Measurements from ENCODE around the gene GATAD2B.

The GATAD2B gene

DNA sequence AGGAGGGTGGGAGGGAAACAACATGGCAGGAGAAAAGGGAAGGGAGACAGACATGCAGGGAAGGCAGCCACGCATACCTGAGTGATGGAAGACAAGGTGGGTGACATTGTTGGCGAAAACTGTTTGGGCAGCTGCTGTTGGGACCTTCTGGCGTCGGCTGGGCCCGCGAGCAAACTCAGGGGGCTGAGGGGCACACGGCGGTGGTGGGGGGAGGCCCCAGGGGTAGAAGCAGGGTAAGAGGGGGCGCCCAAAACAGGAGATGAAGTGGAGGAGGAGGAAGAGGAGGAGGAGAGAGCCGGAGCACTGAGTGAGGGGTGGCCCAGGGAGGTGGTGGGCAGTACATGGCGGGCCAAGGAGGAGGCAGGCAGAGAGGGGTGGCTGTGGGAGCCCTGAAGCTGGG lies 28.4 kb upstream of the GATAD2B start:
- DNase-seq = no peak

GRCh38 chr1:153946622-153947241 lies 24.0 kb upstream of the GATAD2B start, which contains the start of gene DENND4B:
DENND4B (minus strand) TSS chr1:153946718; CDS start chr1:153944374, 2,344 bp downstream.
- peak; percentile 78 for DNase-seq

- peak; percentile 82 for DNase-seq
Observed at GRCh38 chr1:153945795-153946621, 23.2 kb upstream of the GATAD2B start.

DNA sequence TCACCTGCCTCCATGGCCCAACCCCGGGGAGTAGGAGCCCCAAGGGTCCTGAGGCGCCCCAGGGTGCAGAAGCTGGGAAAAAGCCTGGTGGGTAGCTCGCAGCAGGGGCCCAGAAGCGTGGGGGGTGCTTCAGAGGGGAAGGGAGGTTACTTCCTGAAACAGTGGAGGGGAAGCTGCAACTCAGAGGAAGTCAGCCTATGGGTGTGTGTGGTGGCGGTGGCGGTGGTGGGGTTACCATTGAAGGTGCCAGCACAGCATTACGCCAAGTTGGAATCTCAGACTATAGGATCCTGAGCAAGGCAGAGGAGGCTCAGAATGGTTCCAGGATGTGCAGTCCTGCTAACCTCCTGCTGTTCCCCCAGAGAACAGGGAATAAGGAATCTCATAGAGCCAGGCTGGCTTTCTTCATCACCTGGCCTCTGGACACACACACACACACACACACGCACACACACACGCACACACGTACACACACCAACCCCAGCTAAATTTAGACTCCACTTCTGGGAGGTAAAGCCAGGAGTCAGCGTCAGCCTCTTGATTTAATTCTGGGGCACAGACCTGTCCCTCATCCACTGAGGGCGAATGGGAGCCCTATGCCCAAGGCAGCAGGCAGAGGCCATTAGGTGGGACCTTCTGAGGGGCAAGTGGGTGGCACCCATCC lies 22.5 kb upstream of the GATAD2B start:
- DNase-seq = peak; percentile 76

DNA sequence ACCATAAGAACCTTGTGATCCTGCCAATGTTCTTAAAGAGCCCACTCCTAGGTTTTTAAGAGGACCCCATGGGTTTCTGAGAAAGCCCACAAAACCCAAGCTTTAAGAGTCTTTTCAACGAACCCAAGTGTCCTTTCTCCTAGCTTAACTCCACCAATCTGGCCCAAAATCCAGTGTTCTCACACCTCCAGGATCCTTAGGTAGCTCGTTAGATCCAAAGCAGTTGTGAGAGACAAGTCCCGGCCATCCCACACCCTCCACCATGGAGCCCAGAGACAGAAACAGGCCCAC lies 22.0 kb upstream of the GATAD2B start:
- DNase-seq = no peak

- no peak for DNase-seq
Observed at GRCh38 chr1:153944005-153944826, 21.4 kb upstream of the GATAD2B start.

DNA sequence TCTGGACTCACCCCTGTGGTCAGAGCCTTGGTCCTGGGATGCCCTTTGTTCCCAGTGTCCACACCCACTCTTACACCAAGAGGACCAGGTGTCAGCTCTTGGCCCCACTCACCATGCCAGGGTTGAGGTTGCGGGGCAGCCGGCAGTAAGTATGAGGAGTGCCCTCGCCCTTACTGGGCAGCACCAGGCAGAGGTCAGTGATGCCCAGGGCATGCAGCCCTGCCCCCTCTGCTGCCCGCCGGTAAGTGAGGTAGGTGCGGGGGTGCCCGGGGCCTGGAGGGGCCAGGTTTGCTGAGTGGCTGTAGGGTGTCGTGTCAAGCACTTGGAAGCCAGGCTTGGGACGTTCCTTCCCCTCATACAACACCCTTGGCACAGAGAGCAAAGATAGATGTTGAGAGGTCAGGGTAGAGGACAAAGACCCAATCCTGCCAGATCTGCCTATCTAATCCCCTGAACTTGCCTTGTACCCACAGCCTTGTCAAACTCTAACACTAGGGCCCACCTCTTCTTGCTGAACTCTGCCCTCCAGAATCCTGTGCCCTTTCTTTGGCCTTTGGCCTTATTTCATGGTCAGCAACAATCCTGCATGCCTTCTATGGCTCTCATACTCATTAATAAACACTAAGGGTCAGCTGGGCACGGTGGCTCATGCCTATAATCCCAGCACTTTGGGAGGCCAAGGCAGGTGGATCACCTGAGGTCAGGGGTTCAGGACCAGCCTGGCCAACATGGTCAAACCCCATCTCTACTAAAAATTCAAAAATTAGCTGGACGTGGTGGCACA lies 20.2 kb upstream of the GATAD2B start:
- DNase-seq = no peak

DNA sequence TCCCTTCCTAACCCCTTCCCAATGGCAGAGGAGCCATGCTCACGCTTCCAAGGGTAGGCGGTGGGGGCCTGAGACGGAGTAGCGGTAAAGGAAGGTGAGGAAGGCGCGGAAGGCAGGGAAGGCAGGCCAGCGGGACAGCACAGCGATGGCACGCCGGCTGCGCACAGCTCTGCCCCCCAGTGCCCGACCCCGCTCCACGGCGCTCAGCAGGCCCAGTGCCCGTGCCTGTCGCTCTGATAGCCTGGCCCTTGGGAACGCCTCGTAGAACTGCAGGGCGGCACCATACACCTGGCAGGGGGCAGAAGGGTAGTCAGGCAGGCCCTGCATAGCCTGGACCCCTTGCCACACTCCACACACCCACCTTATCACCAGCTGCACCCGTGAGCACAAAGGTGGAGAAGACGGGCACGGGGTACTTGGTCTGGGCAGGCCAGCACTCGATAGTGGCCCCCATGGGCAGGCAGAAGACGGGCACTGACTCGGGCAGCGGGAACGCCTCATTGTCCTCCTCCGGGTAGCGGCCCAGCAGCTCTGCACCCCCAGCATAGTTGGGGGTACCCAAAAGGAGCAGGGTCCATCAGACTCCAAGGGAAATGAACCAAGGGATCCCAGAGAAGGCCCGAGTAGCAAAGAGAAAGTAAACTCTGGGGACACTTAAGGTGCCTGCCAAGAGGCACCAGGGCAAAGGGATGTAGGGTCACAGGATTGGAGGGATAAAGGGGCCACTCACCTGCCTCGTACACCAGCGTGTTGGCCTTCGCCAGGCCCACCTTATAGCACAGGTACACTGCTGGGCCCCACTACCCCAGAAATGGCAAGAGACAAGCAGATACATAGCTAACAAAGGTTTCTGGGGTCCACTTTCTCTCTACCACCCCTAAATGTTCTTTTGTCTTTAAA lies 19.3 kb upstream of the GATAD2B start:
- no peak for DNase-seq

GRCh38 chr1:153940756-153941155 lies 18.0 kb upstream of the GATAD2B start:
- no peak for DNase-seq

DNA sequence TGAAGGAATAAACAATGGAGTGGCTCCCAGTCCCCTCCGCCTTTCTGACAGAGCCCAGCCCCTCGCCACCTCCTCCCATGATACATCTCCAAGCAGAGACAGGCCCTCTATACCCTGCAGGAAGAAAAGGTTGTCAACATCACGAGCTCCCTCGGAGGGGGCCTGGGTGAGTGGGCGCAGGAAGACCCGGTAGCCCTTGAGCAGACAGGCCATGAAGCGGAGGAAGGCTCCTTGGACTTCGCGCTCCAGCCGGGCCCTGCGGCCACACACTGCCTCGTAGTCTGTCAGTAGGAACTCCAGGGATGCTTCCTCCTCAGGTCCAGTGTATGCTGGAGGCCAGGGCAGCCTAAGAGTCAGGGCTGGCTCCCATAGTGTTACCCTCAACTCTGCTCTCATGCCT lies 16.7 kb upstream of the GATAD2B start:
- no peak for DNase-seq

DNA sequence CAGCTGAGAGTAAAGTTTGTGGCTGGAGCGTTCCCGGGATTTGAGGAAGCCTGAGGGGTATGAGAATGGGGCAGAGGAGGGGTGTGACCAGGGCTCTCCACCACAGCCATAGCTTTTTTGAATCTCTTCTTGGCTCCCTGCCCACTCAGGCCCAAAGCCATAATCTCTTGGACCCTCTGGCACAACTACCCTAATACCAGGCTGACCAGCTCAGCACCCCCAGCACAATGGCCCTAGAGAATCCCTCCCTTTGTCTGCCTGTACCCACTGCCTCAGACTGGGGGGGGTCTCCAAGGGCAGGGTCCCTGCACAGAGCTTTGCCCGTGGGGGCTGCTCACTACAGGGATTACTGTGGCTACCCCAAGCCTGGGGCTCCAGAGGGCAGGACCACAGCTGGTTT lies 16.2 kb upstream of the GATAD2B start:
- DNase-seq = no peak

DNA sequence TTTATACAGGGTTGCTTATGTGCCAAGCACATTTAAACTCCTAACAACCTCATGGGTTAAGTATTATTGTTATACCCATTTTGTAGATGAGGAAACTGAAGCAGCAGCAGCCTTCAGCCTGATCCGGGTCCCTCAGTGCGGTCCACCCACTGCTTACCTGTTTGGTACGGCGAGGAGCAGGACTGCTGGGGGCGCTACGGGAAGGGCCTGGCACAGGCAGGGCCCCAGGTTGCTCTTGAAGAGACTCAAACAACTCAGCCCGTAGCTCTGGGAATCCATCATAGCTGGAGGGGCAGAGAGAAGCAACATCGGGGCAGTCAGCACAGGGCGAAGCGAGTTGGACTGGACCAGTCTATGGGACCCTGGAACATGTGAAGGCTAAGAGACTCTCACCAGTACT lies 14.6 kb upstream of the GATAD2B start:
- DNase-seq = no peak

GRCh38 chr1:153936011-153936802 lies 13.4 kb upstream of the GATAD2B start:
- no peak for DNase-seq

- no peak for DNase-seq
Observed at GRCh38 chr1:153934746-153935145, 12.0 kb upstream of the GATAD2B start.

DNA sequence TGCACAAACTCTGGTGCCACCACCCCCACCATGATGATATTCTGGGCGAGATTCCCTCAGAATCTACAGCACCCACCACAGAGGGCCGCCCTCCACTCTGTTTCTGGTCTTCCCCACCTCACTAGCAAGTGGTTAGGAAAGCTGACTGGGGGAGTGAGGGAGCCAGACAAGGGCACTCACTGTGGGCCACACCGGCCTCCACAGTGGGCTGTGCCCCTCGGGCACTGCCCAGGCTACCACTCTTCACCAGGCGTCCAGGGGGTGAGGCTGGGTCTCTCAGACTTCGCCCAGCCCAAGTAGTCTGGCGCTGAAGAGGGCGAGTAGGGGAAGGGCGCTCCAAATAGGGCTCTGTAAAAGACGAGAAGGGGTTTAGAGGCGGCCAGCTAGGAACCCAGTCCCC lies 11.2 kb upstream of the GATAD2B start:
- DNase-seq = no peak

DNA sequence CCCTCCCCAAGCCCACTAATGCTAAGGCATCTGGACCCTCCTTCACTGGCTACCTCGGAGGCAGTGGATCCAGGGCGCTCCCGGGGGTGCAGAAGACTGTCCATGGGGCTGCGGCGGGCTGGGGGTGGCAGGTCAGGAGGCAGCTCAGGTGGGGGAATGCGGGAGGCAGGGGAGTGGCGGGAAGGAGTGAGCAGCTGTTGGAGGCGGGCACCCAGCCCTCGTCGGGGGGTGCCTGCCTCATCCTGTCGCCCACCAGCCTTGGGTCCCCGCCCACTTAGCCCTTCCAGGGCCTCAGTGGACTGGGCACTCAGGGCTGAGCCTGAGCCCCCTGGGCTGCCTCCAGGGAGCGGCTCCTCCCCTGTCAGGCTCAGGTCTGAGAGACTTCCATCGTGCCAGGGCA lies 10.7 kb upstream of the GATAD2B start:
- DNase-seq = no peak

DNA sequence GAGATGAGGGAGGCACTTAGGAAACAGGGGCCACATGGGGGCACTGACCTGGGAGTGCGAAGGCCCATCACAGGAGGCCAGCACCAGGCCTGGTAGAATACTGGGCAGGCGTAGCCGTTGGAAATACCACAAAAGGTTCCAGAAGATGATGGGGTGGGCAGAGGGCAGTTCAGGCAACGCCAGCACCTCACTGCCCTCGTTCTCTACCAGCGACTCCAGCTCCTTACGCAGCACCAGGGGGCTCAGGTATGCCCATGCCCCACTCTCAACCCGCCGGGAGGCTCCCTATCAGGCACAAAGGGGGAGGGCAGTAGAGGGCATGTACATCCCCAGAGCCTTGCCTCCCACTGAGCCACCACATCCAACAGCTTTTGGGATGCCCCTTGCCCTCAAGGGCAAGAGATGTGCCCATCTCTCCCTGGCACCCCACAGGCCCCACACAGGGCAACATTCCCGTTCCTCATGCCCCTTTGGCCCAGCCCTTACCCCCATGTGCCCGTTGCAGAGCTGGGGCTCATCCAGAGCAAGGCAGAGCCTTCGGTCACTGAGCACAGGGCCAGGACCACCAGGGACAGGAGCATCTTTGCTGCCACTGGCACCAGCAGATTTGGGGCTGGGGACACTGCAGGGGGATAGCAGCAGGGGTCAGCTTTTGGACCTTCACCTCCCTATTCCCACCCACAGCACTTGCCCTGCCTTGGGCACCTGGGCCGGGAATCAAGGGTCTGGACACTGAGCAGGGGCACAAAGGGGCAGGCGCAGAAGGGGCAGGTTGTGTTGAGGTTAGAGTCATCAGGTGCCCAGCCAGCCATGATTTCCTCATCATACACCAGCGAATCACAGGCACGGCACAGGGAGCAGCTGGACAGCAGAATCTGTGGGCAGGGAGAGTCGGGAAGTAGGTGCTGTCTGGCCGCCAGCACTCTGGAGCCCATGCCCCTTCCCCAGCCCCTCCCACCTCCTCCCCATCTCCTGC lies 9.7 kb upstream of the GATAD2B start:
- DNase-seq = no peak

DNA sequence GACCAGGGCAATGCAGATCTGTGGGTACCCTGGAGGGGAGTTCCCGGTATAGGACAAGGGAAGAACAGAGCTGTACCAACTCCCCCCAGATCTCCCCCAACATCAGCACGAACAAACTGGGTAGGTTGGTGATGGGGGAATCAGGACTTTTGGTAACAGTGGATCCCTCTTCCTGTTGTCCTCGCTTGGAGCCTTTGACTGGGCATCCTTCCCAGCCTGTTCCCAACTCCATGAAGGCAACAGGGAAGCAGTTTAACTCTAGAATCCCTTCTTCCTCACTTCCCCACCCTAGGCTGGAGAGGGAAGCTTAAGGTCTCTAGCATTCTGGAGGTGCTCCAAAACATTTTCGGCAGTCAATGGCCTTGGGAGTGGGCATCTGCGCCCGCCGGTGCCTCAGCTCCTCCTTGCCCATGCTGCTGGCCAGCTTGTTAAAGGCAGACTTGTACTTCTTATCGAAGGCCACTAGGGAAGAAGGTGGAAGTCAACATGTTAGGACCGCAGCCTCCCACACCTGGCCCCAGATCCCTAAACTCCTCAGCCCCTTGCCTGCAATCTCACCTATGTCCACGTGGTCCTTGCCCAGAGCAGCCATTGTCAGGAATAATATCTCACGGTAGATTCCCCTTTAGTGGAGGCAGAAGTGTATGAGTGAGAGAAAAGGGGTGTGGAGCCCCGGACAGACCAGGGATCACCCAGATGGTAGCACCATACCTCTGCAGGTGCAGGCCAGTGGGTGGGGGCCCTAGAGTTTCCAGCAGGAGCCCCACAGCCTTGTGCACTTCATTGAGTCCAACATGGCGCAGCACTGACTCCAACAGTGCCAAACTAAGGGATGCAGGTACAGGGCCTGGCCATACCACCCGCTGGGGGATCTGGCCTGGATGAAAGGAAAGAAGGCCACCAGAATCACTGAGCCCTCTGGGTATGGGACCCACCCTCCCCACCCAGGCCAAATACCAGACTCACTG lies 7.5 kb upstream of the GATAD2B start:
- no peak for DNase-seq

Data from GDM1 (cell line).